Activated naive CD8-positive, alpha-beta T cell (primary cell): ENCODE measurements around the gene DTD1.

Experiments
- H3K27ac Mint-ChIP-seq: one replicate; pipeline ENCODE4 v1.8.0; 2021; ENCODE audit warnings: mixed read lengths
- H3K27me3 Mint-ChIP-seq: one replicate; pipeline ENCODE4 v1.8.0; 2021; ENCODE audit warnings: mixed read lengths
- H3K36me3 Mint-ChIP-seq: one replicate; pipeline ENCODE4 v1.8.0; 2021; ENCODE audit warnings: mixed read lengths
- H3K4me1 Mint-ChIP-seq: one replicate; pipeline ENCODE4 v1.8.0; 2021; ENCODE audit warnings: low read depth, mixed read lengths
- H3K4me3 Mint-ChIP-seq: one replicate; pipeline ENCODE4 v1.8.0; 2021; ENCODE audit warnings: mild to moderate bottlenecking, mixed read lengths
- H3K9me3 Mint-ChIP-seq: one replicate; pipeline ENCODE4 v1.8.0; 2021; ENCODE audit warnings: low read depth, mixed read lengths

The DTD1 gene

DNA sequence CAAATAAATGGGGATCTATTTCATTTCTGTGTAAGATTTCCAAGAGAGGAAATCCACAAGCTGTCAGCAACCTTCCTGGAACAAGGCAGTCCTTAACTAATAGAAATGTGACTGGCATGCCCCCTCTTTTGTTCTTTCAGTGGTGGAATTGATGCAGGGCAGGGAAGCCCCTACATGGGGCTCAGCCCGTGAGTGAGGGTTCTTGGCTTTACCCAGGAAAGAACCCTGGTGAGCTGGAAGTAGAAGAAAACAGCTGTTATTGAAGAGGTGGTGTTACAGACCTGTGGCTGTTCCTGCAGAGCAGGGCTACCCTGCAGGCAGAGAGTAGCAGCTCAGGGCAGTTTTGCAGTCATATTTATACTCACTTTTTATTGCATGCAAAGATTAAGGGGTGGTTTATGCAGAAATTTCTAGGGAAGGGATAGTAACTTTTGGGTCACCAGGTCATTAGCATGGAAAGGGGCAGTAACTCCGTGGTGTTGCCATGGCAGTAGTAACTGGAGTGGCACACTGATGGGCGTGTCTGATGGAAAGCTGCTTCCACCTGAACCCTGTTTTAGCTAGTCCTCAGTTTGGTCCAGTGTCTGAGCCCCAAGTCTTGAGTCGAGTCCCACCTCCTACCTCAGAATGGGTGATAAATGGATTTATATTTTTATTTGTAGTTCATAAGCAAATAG is 137.1 kb downstream of the DTD1 start:
- Mint-ChIP-seq H3K36me3 (peaks cover 14% of the 10 kb centered on the region), H3K4me1 (peaks cover 20% of the 10 kb centered on the region), H3K9me3 (no peaks in the 10 kb centered on the region), H3K27ac (no peak overlapping the region), H3K27me3 (no peaks in the 10 kb centered on the region), H3K4me3 (no peak overlapping the region)

DNA sequence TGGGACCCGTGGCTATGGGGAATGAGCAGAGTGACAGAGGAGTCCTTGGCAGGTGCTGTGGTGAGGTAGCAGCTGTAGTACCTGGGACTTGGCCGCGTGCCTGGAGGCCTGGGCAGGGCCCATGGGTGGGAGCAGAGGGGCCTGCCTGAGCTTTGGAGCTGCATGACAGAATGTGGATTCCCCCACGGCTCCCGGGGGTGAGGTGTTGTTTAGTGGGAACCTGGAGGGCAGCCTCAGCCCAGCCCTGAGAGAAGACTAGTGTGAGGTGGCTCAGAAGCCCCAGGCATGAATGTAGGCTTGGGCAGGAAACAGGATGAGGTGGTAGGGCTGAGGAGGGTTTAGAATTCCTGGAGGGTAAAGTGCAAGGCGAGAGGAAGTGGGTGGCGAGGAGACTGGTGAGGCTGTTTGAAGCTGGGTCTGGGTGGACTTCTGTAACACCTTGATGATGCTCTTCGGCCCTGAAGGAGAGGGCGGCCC is 139.2 kb downstream of the DTD1 start:
- Mint-ChIP-seq H3K9me3 (no peaks in the 10 kb centered on the region), H3K36me3 (peaks cover 11% of the 10 kb centered on the region), H3K27me3 (no peaks in the 10 kb centered on the region), H3K27ac (no peak overlapping the region), H3K4me3 (no peak overlapping the region), H3K4me1 (peaks cover 20% of the 10 kb centered on the region)

DNA sequence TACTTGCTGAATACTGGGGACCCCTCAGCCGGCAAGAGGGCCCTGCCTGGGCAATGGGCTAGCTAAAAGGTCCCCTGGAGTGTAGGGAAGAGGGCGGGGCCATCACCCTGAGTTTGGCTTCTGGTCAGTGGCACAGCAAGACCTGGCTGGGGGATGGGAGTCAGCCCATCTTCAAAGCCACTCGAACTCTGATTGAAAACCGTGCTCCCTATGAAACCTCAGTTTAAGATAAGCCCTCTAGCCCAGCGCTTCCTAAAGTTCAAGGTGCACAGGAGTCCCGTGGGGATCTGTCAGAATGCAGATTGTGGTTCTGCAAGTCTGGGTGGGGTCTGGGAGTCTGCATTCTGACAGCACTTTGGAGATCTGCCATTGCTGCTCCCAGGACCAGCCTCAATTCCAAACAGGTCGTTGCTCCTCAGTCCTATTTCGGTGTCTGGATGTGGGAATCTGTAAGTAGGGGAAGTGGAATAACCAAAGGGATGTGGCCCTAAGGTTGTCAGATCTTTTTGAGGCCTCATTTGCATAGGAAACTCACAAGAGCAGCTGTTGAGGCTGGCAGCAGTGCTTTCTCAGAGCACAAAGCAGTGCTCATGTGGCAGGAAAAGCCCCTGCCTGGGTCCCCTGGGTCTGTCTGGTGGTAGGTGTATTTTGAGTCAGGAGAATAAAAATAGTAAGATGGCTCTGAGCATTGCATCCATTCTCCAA is 140.5 kb downstream of the DTD1 start:
- Mint-ChIP-seq H3K27me3 (no peaks in the 10 kb centered on the region), H3K9me3 (no peaks in the 10 kb centered on the region), H3K27ac (no peak overlapping the region), H3K4me3 (no peak overlapping the region), H3K4me1 (peaks cover 20% of the 10 kb centered on the region), H3K36me3 (peaks cover 7% of the 10 kb centered on the region)

DNA sequence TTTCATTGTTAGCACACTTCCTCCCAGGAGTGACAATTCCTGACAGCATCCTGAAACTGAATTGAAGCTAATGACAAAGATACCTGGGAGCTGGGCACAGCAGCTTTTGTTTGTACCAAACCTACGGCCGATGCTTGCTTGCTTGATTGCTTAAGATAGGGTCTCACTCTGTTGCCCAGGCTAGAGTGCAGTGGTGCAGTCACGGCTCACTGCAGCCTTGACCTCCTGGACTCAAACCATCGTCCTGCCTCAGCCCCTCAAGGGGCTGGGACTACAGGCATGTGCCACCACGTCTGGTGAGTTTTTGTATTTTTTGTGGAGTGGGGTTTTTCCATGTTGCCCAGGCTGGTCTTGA is 141.0 kb downstream of the DTD1 start:
- no peaks in the 10 kb centered on the region for H3K9me3 Mint-ChIP-seq
- H3K27ac Mint-ChIP-seq, result no peak overlapping the region
- H3K4me1 Mint-ChIP-seq, result peaks cover 20% of the 10 kb centered on the region
- H3K27me3 Mint-ChIP-seq, result no peaks in the 10 kb centered on the region
- no peak overlapping the region for H3K4me3 Mint-ChIP-seq
- peaks cover 7% of the 10 kb centered on the region for H3K36me3 Mint-ChIP-seq

DNA sequence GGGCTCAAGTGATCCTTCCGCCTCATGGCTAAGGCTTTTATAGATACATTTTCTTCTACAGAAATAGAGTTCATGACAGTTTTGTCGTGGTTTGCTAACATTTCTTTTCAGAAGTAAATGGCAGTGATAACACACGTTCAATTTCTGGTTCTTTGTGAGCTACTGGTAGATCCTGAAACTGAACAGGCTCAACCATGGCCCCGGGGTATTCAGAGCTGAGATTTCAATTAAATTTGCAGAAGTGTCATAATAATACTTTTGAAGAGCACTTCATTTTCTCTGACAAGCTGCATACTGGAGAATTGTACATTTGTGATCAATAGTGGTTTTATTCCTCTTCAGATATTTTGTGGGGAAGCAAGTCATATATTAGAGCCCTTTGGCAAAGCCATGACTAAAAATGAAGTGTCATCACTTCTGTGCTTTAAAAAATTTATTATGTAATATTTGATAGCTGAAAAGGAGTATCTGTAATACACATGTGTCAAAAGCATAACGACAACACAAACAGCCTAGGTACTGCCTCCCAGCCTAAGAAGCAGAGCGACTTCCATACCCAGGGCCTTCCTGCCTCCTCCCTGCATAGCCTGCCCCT is 141.5 kb downstream of the DTD1 start:
- Mint-ChIP-seq H3K27me3 (no peaks in the 10 kb centered on the region), H3K9me3 (no peaks in the 10 kb centered on the region), H3K4me3 (no peak overlapping the region), H3K4me1 (peaks cover 20% of the 10 kb centered on the region), H3K27ac (no peak overlapping the region), H3K36me3 (peaks cover 9% of the 10 kb centered on the region)

DNA sequence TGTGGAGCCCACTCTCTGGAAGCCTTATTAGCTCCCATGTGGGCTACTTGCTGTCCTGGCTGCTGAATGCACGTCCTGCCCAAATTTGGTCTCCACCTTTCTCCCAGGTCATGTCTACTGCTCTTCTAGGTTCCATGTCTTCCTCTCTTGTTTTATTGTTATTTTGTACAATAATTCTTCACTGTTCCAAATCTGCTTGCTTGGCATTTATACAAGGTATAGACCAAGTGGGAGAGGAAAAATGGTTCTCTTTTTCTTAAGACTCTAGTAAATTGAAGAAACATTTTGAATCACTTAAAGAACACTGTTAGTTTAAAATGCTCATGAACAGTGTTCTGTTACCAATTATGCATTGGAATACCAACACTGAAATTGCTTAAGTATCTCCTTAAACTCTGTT is 144.1 kb downstream of the DTD1 start:
- Mint-ChIP-seq H3K4me3 (no peak overlapping the region), H3K27ac (no peak overlapping the region), H3K9me3 (no peaks in the 10 kb centered on the region), H3K27me3 (no peaks in the 10 kb centered on the region), H3K4me1 (peaks cover 12% of the 10 kb centered on the region), H3K36me3 (peaks cover 15% of the 10 kb centered on the region)

DNA sequence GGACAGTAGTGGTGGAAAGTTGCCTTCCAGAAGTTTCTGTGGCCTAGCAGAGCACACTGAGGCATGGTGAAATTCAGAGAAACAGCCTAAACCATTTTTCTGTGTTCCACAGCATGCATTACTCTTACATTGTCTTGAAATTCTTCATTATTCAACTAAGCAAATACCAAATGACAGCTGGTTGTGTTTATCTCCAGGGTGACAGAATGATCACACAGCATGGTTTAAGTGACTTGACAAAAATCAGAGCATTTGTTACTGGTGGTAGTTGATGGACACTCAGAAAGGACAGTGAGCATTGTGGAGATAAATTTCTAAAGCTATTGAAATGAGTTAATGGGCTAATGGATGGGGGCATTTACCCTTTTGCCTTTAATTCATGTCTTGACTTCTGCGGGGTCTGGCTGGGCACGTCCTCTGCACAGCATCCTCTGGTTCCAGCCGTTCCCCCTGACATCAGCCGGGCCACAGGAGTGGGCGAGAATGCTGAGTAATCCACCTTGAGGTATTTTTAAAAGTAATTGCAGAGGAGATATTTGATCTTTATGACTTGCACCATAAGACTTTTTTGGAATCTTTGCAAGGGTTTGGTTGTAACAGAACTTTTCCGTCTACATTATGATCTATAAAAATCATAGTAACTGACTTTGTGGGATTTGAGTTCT is 146.8 kb downstream of the DTD1 start:
- no peaks in the 10 kb centered on the region for H3K27me3 Mint-ChIP-seq
- peaks cover 8% of the 10 kb centered on the region for H3K4me1 Mint-ChIP-seq
- H3K9me3 Mint-ChIP-seq, result no peaks in the 10 kb centered on the region
- peaks cover 14% of the 10 kb centered on the region for H3K36me3 Mint-ChIP-seq
- H3K27ac Mint-ChIP-seq, result no peak overlapping the region
- no peak overlapping the region for H3K4me3 Mint-ChIP-seq

DNA sequence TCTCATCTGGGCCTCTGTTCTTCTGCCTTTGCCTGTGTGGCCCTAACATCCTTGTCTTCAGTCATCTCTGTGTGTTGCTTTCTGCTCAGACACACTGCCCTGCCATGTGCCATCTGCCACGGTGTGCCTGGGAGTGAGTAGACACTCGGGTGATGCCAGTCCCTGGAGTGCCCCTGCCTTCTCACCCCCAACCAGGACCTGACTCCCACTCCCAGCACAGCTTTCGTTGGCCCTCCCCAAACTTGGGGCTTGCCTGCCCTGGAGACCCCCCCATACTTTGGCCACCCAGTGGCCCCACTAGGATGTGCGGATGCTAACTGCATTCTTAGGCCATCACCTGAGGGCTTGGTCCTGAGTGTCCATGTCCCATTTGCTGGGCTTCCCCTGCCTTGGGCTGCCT is 149.3 kb downstream of the DTD1 start:
- H3K27ac Mint-ChIP-seq, result no peak overlapping the region

DNA sequence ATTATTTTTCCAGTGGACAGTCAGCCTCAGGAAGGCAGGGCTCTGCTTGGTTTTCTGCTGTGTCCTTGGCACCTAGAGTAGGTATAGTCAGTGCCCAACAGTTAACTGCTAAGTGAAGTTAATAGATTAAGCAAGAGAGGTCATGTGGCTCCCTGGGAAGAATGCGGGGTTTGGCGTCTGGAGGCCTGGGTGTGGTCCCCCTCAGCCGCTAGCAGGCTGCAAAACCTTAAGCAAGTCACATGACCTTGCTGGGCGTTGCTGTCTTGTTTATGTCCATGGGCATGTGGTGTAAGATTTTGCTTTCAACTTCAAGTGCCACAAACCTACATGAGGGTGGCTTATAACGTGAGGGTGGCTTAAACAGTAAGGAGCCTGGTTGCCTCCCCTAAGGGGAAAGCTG is 150.2 kb downstream of the DTD1 start:
- no peak overlapping the region for H3K27ac Mint-ChIP-seq

More for the DNA sequence above, 149.3 kb downstream of the DTD1 start:
- H3K4me1 Mint-ChIP-seq, result peaks cover 8% of the 10 kb centered on the region
- no peaks in the 10 kb centered on the region for H3K9me3 Mint-ChIP-seq
- H3K36me3 Mint-ChIP-seq, result peaks cover 10% of the 10 kb centered on the region
- no peak overlapping the region for H3K4me3 Mint-ChIP-seq
- H3K27me3 Mint-ChIP-seq, result no peaks in the 10 kb centered on the region

DNA sequence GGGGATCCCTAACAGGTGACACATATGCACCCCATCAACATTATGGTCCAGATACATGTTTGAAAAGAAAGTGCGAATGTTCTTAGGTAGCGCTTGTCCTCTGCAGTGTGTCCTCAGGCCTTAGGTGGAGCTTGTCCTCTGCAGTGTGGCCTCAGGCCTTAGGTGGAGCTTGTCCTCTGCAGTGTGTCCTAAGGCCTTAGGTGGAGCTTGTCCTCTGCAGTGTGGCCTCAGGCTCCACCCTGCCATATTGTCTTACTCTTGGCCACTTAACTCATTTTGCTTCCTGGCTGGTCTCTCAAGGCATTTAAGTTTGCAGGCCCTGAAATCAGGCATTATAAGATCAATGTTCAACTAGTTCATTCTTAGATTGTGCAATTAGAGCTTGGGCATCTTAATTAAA is 151.0 kb downstream of the DTD1 start:
- no peak overlapping the region for H3K4me3 Mint-ChIP-seq
- peaks cover 8% of the 10 kb centered on the region for H3K4me1 Mint-ChIP-seq
- no peak overlapping the region for H3K27ac Mint-ChIP-seq
- H3K9me3 Mint-ChIP-seq, result no peaks in the 10 kb centered on the region
- H3K27me3 Mint-ChIP-seq, result no peaks in the 10 kb centered on the region
- H3K36me3 Mint-ChIP-seq, result peaks cover 12% of the 10 kb centered on the region

More for the DNA sequence above, 150.2 kb downstream of the DTD1 start:
- no peaks in the 10 kb centered on the region for H3K9me3 Mint-ChIP-seq
- no peak overlapping the region for H3K4me3 Mint-ChIP-seq
- no peaks in the 10 kb centered on the region for H3K27me3 Mint-ChIP-seq
- H3K36me3 Mint-ChIP-seq, result peaks cover 10% of the 10 kb centered on the region
- peaks cover 8% of the 10 kb centered on the region for H3K4me1 Mint-ChIP-seq

DNA sequence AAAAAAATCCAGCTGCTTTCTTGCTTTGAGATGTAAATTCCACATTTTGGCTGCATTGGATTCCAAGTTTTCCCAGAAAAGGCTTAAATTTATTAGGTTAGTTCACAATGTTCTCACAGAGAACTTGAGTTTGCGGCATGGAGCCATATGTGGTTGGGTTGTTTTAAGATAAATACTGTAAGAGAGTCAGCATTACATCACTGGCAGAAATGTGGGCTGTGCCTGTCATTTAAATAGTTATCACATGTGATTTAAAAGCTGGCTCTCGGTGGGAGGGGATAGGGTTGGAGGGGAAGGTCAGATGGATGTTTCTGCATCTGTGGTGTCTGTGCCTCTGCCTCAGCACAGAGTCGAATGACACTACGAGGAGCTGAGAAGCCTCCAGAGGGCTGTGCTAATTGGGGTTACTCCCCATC is 151.9 kb downstream of the DTD1 start:
- peaks cover 8% of the 10 kb centered on the region for H3K4me1 Mint-ChIP-seq
- no peak overlapping the region for H3K27ac Mint-ChIP-seq
- H3K9me3 Mint-ChIP-seq, result no peaks in the 10 kb centered on the region

DNA sequence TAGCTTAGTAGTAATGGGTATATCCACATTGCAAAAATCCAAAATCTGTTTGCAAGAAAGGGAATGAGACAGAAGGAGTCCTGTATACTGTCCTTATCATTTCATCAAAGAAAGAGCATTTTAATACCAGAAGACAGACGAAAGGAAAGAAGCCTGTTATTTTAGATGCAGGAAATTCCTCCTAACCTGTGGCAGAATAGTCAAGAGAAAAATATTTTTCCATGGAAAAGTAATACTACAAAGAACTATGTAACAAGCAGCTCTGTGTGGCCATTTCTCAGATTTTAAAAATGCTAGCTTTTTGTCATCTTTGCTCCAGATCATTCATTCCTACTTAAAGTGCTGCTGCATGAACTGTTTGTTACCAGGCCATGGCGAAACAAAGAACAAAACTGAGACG is 152.9 kb downstream of the DTD1 start:
- Mint-ChIP-seq H3K36me3 (peaks cover 15% of the 10 kb centered on the region), H3K4me3 (no peak overlapping the region), H3K9me3 (no peaks in the 10 kb centered on the region), H3K27ac (no peak overlapping the region), H3K4me1 (peaks cover 8% of the 10 kb centered on the region), H3K27me3 (no peaks in the 10 kb centered on the region)

More for the DNA sequence above, 151.9 kb downstream of the DTD1 start:
- Mint-ChIP-seq H3K27me3 (no peaks in the 10 kb centered on the region), H3K4me3 (no peak overlapping the region), H3K36me3 (peaks cover 9% of the 10 kb centered on the region)

DNA sequence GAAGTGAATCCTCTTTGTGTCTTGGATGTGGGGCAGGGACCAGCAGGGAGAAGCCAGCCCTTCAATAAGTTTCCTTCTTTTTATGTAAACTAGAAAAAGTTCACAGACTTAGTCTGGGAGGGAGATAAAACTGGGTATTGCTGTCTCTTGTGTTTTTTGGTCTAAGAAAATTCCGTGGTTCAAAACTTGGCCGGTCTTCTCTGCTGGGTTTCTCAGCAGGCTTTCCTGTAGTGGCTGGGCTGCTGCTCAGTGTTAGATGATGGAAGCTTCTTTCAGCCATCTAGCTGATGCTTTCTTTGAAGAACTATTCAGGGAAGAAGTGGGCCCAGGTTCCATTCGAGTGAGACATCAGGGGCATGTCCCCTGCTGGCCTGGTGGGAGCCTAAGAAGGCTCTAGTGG is 155.0 kb downstream of the DTD1 start:
- H3K36me3 Mint-ChIP-seq, result peaks cover 13% of the 10 kb centered on the region
- no peak overlapping the region for H3K4me3 Mint-ChIP-seq

DNA sequence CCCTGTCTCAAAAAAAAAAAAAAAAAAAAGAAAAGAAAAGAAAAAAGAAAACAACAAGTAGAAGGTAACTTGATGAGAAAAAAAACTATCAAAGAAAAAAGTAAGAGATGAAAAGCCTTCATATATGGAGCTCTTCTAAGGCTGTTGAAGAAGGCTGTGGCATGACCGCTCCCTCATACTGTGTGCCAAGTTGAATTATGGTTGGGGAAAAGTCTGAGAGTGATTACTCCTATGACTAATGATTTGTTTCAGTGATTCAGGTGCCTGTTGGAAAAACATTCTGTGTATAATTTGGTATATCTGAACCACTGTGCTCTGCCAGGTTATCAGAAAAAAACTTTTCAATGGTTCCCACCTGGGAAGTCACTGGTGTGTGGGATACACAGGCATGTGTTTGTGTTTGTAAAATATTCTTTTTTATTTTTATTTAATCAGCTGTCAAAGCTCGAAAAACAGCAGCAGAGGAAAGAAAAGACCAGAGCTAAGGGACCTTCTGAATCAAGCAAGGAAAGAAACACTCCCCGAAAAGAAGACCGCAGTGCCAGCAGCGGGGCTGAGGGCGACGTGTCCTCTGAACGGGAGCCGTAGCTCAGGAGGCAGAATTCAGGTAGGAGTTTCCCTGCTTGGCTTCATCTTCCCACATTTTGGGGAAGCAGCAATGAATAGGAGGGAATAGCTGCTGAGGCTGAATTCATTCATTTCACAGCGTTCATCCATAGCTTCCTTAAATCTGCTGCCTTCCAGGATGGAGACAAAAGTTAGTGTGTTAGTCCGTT is 156.0 kb downstream of the DTD1 start:
- Mint-ChIP-seq H3K4me3 (no peak overlapping the region), H3K9me3 (no peaks in the 10 kb centered on the region), H3K4me1 (no peaks in the 10 kb centered on the region), H3K36me3 (peaks cover 17% of the 10 kb centered on the region), H3K27ac (no peak overlapping the region), H3K27me3 (no peaks in the 10 kb centered on the region)

More for the DNA sequence above, 155.0 kb downstream of the DTD1 start:
- no peaks in the 10 kb centered on the region for H3K9me3 Mint-ChIP-seq
- H3K27me3 Mint-ChIP-seq, result no peaks in the 10 kb centered on the region
- no peak overlapping the region for H3K27ac Mint-ChIP-seq
- H3K4me1 Mint-ChIP-seq, result peaks cover 2% of the 10 kb centered on the region
